ENCODE data around the gene CCBE1.

DNA sequence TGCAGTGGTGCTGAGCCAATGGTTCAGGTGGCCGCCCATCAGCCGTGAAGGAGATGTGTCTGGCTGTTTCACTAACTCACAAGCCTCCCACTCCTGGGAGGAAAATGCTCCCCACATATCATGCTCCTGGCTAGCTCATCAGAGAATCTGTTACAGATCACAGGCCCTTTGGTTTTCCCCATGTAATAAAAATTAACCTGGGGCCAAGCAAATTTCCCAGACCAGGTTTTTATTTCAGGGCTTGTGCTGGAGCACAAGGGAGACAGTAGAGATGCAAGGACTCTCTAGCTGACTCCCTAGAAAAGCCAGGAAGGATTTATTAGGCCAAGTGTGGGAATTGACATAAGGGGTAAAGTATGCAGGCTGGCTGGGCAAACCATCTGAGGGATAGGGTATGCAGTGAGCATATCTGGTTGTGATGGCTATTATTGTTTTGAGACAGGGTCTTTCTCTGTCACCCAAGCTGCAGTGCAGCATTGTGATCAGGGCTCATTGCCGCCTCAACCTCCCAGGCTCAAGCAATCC is 40.6 kb upstream of the CCBE1 start:
- TF ChIP-seq ZNF274 (IDR thresholded peaks at IDR 0.05; ENCODE audit: low read depth, low read length) (no peak), SUZ12 (IDR thresholded peaks at IDR 0.05; ENCODE audit: extremely low read depth, insufficient read depth, insufficient read length) (no peak), YY1 (IDR thresholded peaks at IDR 0.05; ENCODE audit: insufficient read depth, insufficient read length) (no peak)

Data from NT2/D1 (cell line).